A549 (cell line): ENCODE measurements around the gene AP2A2.

ENCODE experiments used
- CEBPB ChIP-seq, 2 experiments: fragments of >200 bp in 1 of 2; sonication (Bioruptor Twin) in 1 of 2; formaldehyde crosslinking in 1 of 2; IDR thresholded peaks; 2 replicates each; pipeline ENCODE4 v1.6.1; 2012 to 2016
- EHMT2 ChIP-seq: fragments of 200-600 bp; sonication (generic); IDR thresholded peaks from 2 replicates; pipeline ENCODE4 v1.6.1; 2016; ENCODE audit warnings: antibody characterized with exemption, low read depth, mild to moderate bottlenecking, moderate library complexity
- FOSL2 ChIP-seq, 2 experiments: fragments of 450-650 bp in 1 of 2; fragments of >200 bp in 1 of 2; sonication (Bioruptor Twin) in 1 of 2; formaldehyde crosslinking; IDR thresholded peaks; 2 replicates each; pipeline versions ENCODE4 v1.5.0 to v1.6.1; 2016 to 2020; ENCODE audit warnings: mild to moderate bottlenecking in 1 of 2, moderate library complexity in 1 of 2
- KDM1A ChIP-seq: fragments of 200-600 bp; sonication (generic); IDR thresholded peaks from 2 replicates; pipeline ENCODE4 v1.6.1; 2016; ENCODE audit warnings: low read depth, mild to moderate bottlenecking
- MYC ChIP-seq: IDR thresholded peaks from 2 replicates; pipeline ENCODE4 v1.6.1; 2012; ENCODE audit warnings: mild to moderate bottlenecking, inconsistent platforms, low read length, improper control_type of control experiment, borderline replicate concordance
- TF ChIP-seq, protein P1 (sequence below): fragments of >200 bp; sonication (Bioruptor Twin); formaldehyde crosslinking; IDR thresholded peaks from 3 replicates; pipeline ENCODE4 v1.5.1; 2016
- TF ChIP-seq, protein P2 (sequence below): fragments of 450-650 bp; IDR thresholded peaks from 2 replicates; pipeline ENCODE4 v1.6.1; 2014; ENCODE audit warnings: antibody characterized with exemption
- TF ChIP-seq, protein P3 (sequence below): fragments of >200 bp; sonication (Bioruptor Twin); formaldehyde crosslinking; IDR thresholded peaks from 3 replicates; pipeline ENCODE4 v1.6.1; 2016

DNA sequence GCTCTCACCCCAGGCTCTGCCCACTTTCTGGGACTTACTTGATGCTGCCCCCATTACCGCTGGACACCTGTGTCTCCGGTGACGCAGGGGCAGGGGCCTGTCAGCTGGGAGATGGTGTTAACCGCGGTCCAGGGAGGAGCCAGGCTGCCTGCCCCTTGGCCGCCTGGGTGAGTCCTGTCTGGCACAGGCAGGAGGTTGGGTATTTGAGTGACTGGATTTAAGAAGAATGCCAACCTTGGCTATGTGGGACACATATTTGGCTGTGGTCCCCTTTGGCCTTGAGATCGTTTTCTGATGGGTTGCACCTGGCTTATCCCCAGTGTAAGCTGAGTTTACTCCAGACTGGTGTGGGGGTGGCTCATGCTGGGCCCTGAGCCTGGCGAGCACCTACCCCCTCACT lies 108.3 kb downstream of the AP2A2 start:
- TF ChIP-seq, protein P1, sequence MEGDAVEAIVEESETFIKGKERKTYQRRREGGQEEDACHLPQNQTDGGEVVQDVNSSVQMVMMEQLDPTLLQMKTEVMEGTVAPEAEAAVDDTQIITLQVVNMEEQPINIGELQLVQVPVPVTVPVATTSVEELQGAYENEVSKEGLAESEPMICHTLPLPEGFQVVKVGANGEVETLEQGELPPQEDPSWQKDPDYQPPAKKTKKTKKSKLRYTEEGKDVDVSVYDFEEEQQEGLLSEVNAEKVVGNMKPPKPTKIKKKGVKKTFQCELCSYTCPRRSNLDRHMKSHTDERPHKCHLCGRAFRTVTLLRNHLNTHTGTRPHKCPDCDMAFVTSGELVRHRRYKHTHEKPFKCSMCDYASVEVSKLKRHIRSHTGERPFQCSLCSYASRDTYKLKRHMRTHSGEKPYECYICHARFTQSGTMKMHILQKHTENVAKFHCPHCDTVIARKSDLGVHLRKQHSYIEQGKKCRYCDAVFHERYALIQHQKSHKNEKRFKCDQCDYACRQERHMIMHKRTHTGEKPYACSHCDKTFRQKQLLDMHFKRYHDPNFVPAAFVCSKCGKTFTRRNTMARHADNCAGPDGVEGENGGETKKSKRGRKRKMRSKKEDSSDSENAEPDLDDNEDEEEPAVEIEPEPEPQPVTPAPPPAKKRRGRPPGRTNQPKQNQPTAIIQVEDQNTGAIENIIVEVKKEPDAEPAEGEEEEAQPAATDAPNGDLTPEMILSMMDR = no peak
- no peak for TF ChIP-seq CEBPB (IDR thresholded peaks at IDR 0.05)
- TF ChIP-seq MYC = no peak
- no peak for TF ChIP-seq FOSL2 (IDR thresholded peaks at IDR 0.05)
- TF ChIP-seq FOSL2 (CRISPR knock-in tag; IDR thresholded peaks at IDR 0.05) = no peak
- TF ChIP-seq, protein P2, sequence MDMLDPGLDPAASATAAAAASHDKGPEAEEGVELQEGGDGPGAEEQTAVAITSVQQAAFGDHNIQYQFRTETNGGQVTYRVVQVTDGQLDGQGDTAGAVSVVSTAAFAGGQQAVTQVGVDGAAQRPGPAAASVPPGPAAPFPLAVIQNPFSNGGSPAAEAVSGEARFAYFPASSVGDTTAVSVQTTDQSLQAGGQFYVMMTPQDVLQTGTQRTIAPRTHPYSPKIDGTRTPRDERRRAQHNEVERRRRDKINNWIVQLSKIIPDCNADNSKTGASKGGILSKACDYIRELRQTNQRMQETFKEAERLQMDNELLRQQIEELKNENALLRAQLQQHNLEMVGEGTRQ = no peak
- no peak for TF ChIP-seq EHMT2
- TF ChIP-seq, protein P3, sequence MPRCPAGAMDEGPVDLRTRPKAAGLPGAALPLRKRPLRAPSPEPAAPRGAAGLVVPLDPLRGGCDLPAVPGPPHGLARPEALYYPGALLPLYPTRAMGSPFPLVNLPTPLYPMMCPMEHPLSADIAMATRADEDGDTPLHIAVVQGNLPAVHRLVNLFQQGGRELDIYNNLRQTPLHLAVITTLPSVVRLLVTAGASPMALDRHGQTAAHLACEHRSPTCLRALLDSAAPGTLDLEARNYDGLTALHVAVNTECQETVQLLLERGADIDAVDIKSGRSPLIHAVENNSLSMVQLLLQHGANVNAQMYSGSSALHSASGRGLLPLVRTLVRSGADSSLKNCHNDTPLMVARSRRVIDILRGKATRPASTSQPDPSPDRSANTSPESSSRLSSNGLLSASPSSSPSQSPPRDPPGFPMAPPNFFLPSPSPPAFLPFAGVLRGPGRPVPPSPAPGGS = no peak
- TF ChIP-seq KDM1A = no peak
